IMR-90 (cell line): Measurements from ENCODE around the gene RAPGEF1. TPM values are rescaled to one million over a fixed set of nuclear protein-coding genes. Genes with fewer than 3 reads are reported as not detected.

Experiments
- ATAC-seq: fragments of 200-7000 bp; cut with Tn5 transposase; 2 replicates; pipeline ENCODE4 v1.9.1; 2020; ENCODE audit warnings: low read depth, mild to moderate bottlenecking, moderate library complexity
- BruUV-seq: library from RNA; stranded (reverse); fragments of 400-500 nt; replicated peaks from 2 replicates; lab custom pipeline; 2021; lab: Mats Ljungman, UMichigan
- CTCF ChIA-PET: fragments of 300-600 bp; formaldehyde crosslinking; extraction: SDS; loops from one replicate; lab custom pipeline; 2021; ENCODE audit warnings: antibody characterized with exemption; lab: Yijun Ruan, JAX
- POLR2A ChIA-PET: fragments of 300-600 bp; sonication (Branson Sonifier 250); formaldehyde crosslinking; loops from one replicate; lab custom pipeline; 2022; ENCODE audit warnings: antibody characterized with exemption; ENCODE audit not compliant: unreplicated experiment; lab: Charles Lee
- DNase-seq: peaks from one replicate; pipeline ENCODE4 v3.0.0; 2013
- H2AFZ ChIP-seq: replicated peaks from 2 replicates; pipeline ENCODE3; 2013; ENCODE audit warnings: low read length, mild to moderate bottlenecking; ENCODE audit not compliant: poor library complexity
- H2AK5ac ChIP-seq: 2 replicates; pipeline ENCODE4 v1.6.1; 2013; ENCODE audit warnings: low read depth, low read length, inconsistent platforms
- H2AK9ac ChIP-seq: replicated peaks from 2 replicates; pipeline ENCODE3; 2013; ENCODE audit warnings: mild to moderate bottlenecking, low read depth, low read length, moderate library complexity; ENCODE audit not compliant: poor library complexity
- H2BK120ac ChIP-seq: 2 replicates; pipeline ENCODE4 v1.6.1; 2013; ENCODE audit warnings: low read depth, low read length, inconsistent platforms
- H2BK15ac ChIP-seq: 3 replicates; pipeline ENCODE4 v1.6.1; 2013; ENCODE audit warnings: low read depth, low read length, inconsistent platforms
- H2BK20ac ChIP-seq: 2 replicates; pipeline ENCODE4 v1.6.1; 2013; ENCODE audit warnings: low read depth, mild to moderate bottlenecking, inconsistent platforms, low read length, moderate library complexity
- H2BK5ac ChIP-seq: 2 replicates; pipeline ENCODE4 v1.6.1; 2013; ENCODE audit warnings: mild to moderate bottlenecking, low read depth, low read length, inconsistent platforms; ENCODE audit not compliant: poor library complexity, severe bottlenecking
- H3K14ac ChIP-seq: replicated peaks from 2 replicates; pipeline ENCODE4 v1.6.1; 2013; ENCODE audit warnings: low read depth, low read length, inconsistent platforms
- H3K18ac ChIP-seq: 2 replicates; pipeline ENCODE4 v1.6.1; 2013; ENCODE audit warnings: low read depth, low read length, control low read depth
- H3K23ac ChIP-seq: 2 replicates; pipeline ENCODE4 v1.6.1; 2013; ENCODE audit warnings: low read depth, low read length, inconsistent platforms
- H3K27ac ChIP-seq: 2 replicates; pipeline ENCODE4 v1.5.1; 2013; ENCODE audit warnings: mild to moderate bottlenecking, control low read depth, low read length; ENCODE audit not compliant: insufficient read depth
- H3K27me3 ChIP-seq: 2 replicates; pipeline ENCODE4 v1.6.1; 2013; ENCODE audit warnings: low read length; ENCODE audit not compliant: control insufficient read depth, insufficient read depth
- H3K36me3 ChIP-seq: 2 replicates; pipeline ENCODE4 v1.6.1; 2013; ENCODE audit warnings: low read length, mixed read lengths; ENCODE audit not compliant: control insufficient read depth, insufficient read depth
- H3K4ac ChIP-seq: 2 replicates; pipeline ENCODE4 v1.6.1; 2013; ENCODE audit warnings: low read depth, low read length, inconsistent platforms
- H3K4me1 ChIP-seq: 2 replicates; pipeline ENCODE4 v1.6.1; 2013; ENCODE audit warnings: low read length, mixed read lengths; ENCODE audit not compliant: control insufficient read depth, insufficient read depth
- H3K4me2 ChIP-seq: 2 replicates; pipeline ENCODE4 v1.6.1; 2013; ENCODE audit warnings: low read depth, mild to moderate bottlenecking, control low read depth, low read length, moderate library complexity
- H3K4me3 ChIP-seq: 2 replicates; pipeline ENCODE4 v1.5.1; 2013; ENCODE audit warnings: low read depth, mild to moderate bottlenecking, control low read depth, low read length, moderate library complexity; ENCODE audit not compliant: insufficient read depth
- H3K56ac ChIP-seq: 2 replicates; pipeline ENCODE4 v1.6.1; 2013; ENCODE audit warnings: low read length, inconsistent platforms; ENCODE audit not compliant: insufficient read depth; ENCODE audit errors: extremely low read depth
- H3K79me1 ChIP-seq, 2 experiments: 2 replicates each; pipeline ENCODE4 v1.6.1; 2013; ENCODE audit warnings: low read length in 2 of 2, inconsistent platforms in 1 of 2, low read depth in 1 of 2
- H3K9ac ChIP-seq: 2 replicates; pipeline ENCODE4 v1.6.1; 2013; ENCODE audit warnings: low read depth, low read length, control low read depth
- H3K9me1 ChIP-seq: 2 replicates; pipeline ENCODE4 v1.6.1; 2013; ENCODE audit warnings: low read length, inconsistent platforms; ENCODE audit not compliant: insufficient read depth
- H3K9me3 ChIP-seq: 2 replicates; pipeline ENCODE4 v1.6.1; 2013; ENCODE audit warnings: low read length; ENCODE audit not compliant: control insufficient read depth, insufficient read depth
- H4K20me1 ChIP-seq: 2 replicates; pipeline ENCODE4 v1.6.1; 2013; ENCODE audit warnings: low read length, inconsistent platforms; ENCODE audit not compliant: insufficient read depth
- H4K5ac ChIP-seq: 2 replicates; pipeline ENCODE4 v1.6.1; 2013; ENCODE audit warnings: mild to moderate bottlenecking, low read depth, low read length, control low read depth
- H4K8ac ChIP-seq, 2 experiments: 2 replicates each; pipeline ENCODE4 v1.6.1; 2013; ENCODE audit warnings: low read depth in 2 of 2, low read length in 2 of 2, control low read depth in 1 of 2, inconsistent platforms in 1 of 2
- H4K91ac ChIP-seq: 2 replicates; pipeline ENCODE4 v1.6.1; 2013; ENCODE audit warnings: low read depth, low read length, inconsistent platforms; ENCODE audit not compliant: insufficient read depth
- CEBPB ChIP-seq: IDR thresholded peaks from 2 replicates; pipeline ENCODE4 v1.6.1; 2012; ENCODE audit warnings: low read depth, low read length, improper control_type of control experiment
- CTCF ChIP-seq: conservative IDR thresholded peaks from 2 replicates; pipeline ENCODE4 v1.5.1; 2012; ENCODE audit warnings: mild to moderate bottlenecking, low read depth, low read length, improper control_type of control experiment
- MXI1 ChIP-seq: IDR thresholded peaks from 2 replicates; pipeline ENCODE4 v1.6.1; 2012; ENCODE audit warnings: low read depth, mild to moderate bottlenecking, low read length, moderate library complexity, borderline replicate concordance
- SMC3 ChIP-seq: fragments of 150-350 bp; IDR thresholded peaks from 2 replicates; pipeline ENCODE4 v1.6.1; 2016; ENCODE audit warnings: low read depth, mild to moderate bottlenecking, antibody characterized with exemption, low read length, moderate library complexity
- USF2 ChIP-seq: fragments of 150-350 bp; IDR thresholded peaks from 2 replicates; pipeline ENCODE4 v1.6.1; 2017; ENCODE audit warnings: mild to moderate bottlenecking, antibody characterized with exemption, low read length, low read depth
- WGBS, 2 experiments: methylation state at CpG; one replicate each; pipeline versions ENCODE4 v1.1.5 to v1.1.7; 2013; ENCODE audit warnings: missing lambda C conversion rate in 2 of 2; ENCODE audit not compliant: insufficient read length in 1 of 2; ENCODE audit errors: extremely low coverage in 2 of 2; 5-methylcytosine and 5-hydroxymethylcytosine counted together
- dilution Hi-C: fragments of 300-500 bp; cut with HindIII; formaldehyde crosslinking; loops from one replicate; pipeline ENCODE4 v1.14.3; 2018; ENCODE audit warnings: low sequenced_read_pairs; ENCODE audit not compliant: unreplicated experiment
- in situ Hi-C: fragments of 300-500 bp; cut with MboI; formaldehyde crosslinking; loops from 3 replicates; pipeline ENCODE4 v1.14.3; 2019; ENCODE audit warnings: low sequenced_read_pairs, inconsistent platforms, mixed read lengths
- intact Hi-C: fragments of 100-400 bp; cut with micrococcal nuclease; formaldehyde crosslinking; loops from 2 replicates; pipeline ENCODE4 v1.10.0; 2022
- polyA plus RNA-seq, 3 experiments: library from polyadenylated mRNA; depleted of rRNA; stranded (reverse); fragments of >200 nt; gene quantifications; 2 replicates each; pipeline ENCODE4 v1.2.3, GENCODE V29; 2012; ENCODE audit warnings: low replicate concordance in 1 of 3
- total RNA-seq: library from RNA; depleted of rRNA; stranded (reverse); fragments of >200 nt; gene quantifications from 2 replicates; pipeline ENCODE4 v1.2.3, GENCODE V29; 2012

Gene RAPGEF1
- total and polyA plus RNA-seq, 2 of the 4 experiments (the other 2 are of a cell fraction) = 13.1 to 22.3 TPM

GRCh38 chr9:131606896-131607567 lies 132.8 kb downstream of the RAPGEF1 start (continued):
- no peak for TF ChIP-seq SMC3

- BruUV-seq = no TSS peak
- Histone ChIP-seq H2BK15ac (no peak overlapping the region; the same call in 2 of the 3 replicates), H3K36me3 (peaks cover 5% of the 10 kb centered on the region), H2BK120ac (0 out of 2 replicates have a peak overlapping the region, but pooled peaks have one; percentile 20), H3K4ac (peak overlapping the region; percentile 12; the same call in 1 of the 2 replicates), H4K20me1 (peaks cover 10% of the 10 kb centered on the region), H3K4me2 (no peak overlapping the region), H2BK5ac (no peak overlapping the region), H3K4me3 (no peak overlapping the region), H3K56ac (no peak overlapping the region), H4K5ac (no peak overlapping the region), H3K4me1 (peaks cover 35% of the 10 kb centered on the region), H3K9ac (no peak overlapping the region), H4K91ac (no peak overlapping the region; the same call in 1 of the 2 replicates), H3K14ac (no peak overlapping the region), H3K27ac (no peak overlapping the region), H2AFZ (peak overlapping the region; percentile 15), H3K9me3 (no peaks in the 10 kb centered on the region), H3K23ac (no peak overlapping the region), H4K8ac (no peak overlapping the region), H3K9me1 (peaks cover 34% of the 10 kb centered on the region), H2AK9ac (peak overlapping the region; percentile 52), H3K18ac (no peak overlapping the region), H2AK5ac (peak overlapping the region; percentile 5; the same call in 1 of the 2 replicates), H3K79me1 (peaks cover 4 to 22% of the 10 kb centered on the region in 2 experiments; a peak in 3 of 4 replicates), H3K27me3 (no peaks in the 10 kb centered on the region), H2BK20ac (no peak overlapping the region)
- 100% methylated on average over 1 of the region's 9 CpGs; no CpG with 5 or more reads in 1 of the 2 experiments for WGBS, 2 experiments
- peak; percentile 87 for TF ChIP-seq MXI1
- TF ChIP-seq CEBPB = no peak
- no peak for TF ChIP-seq CTCF
- 0 out of 2 replicates have a peak, but pooled peaks have one; percentile 19 for TF ChIP-seq USF2
- DNase-seq (peak; percentile 73), ATAC-seq (no peak)
- POLR2A ChIA-PET = no interaction called here
- CTCF ChIA-PET = interaction anchor here (0.7 to 1.7 kb wide), 2 partner anchors 134 kb away, joined by 4 to 5 read pairs; partner anchors contain the start of gene RAPGEF1
- in situ Hi-C loops (no loop called here), intact Hi-C loops (loop anchor here (5.0 kb wide), 1 partner anchor 51 kb away; no protein-coding TSS in a partner anchor), dilution Hi-C loops (no loop called here)
Measured at GRCh38 chr9:131605770-131606590, 133.9 kb downstream of the RAPGEF1 start.
